OCI-LY3 (cell line): Measurements from ENCODE around the gene TLCD5.

Experiments used
- H2AFZ ChIP-seq: fragments of 200-600, 300-600 bp; shearing (Covaris generic); 2 replicates; pipeline ENCODE4 v1.6.0; 2014; ENCODE audit warnings: antibody characterized with exemption, low read depth, low read length
- H3K27ac ChIP-seq: fragments of 200-600, 300-600 bp; sonication (generic); 2 replicates; pipeline ENCODE4 v1.5.1; 2014; ENCODE audit warnings: mild to moderate bottlenecking, low read length, moderate library complexity, mixed read lengths
- H3K27me3 ChIP-seq: fragments of 200-600, 300-600 bp; sonication (generic); 2 replicates; pipeline ENCODE4 v1.6.1; 2014; ENCODE audit warnings: low read depth, low read length, mixed read lengths
- H3K36me3 ChIP-seq: fragments of 200-600, 300-600 bp; sonication (generic); replicated peaks from 2 replicates; pipeline ENCODE3; 2014; ENCODE audit warnings: low read depth, low read length, mixed read lengths
- H3K4me1 ChIP-seq: fragments of 300-600, 200-600 bp; sonication (generic); 2 replicates; pipeline ENCODE4 v1.6.1; 2014; ENCODE audit warnings: low read length, mixed read lengths
- H3K4me2 ChIP-seq: fragments of 200-600, 300-600 bp; sonication (generic); 2 replicates; pipeline ENCODE4 v1.6.1; 2014; ENCODE audit warnings: low read length, mixed read lengths
- H3K4me3 ChIP-seq: fragments of 300-600, 200-600 bp; sonication (generic); 2 replicates; pipeline ENCODE4 v1.5.1; 2014; ENCODE audit warnings: antibody characterized with exemption, mild to moderate bottlenecking, low read length, moderate library complexity
- H3K79me2 ChIP-seq: fragments of 300-600, 200-600 bp; shearing (Covaris generic); 2 replicates; pipeline ENCODE4 v1.6.1; 2014; ENCODE audit warnings: mild to moderate bottlenecking, low read length, mixed read lengths
- H3K9ac ChIP-seq: fragments of 300-600, 200-600 bp; shearing (Covaris generic); 2 replicates; pipeline ENCODE4 v1.6.0; 2014; ENCODE audit warnings: mild to moderate bottlenecking, low read length, moderate library complexity
- H3K9me3 ChIP-seq: fragments of 200-600, 300-600 bp; shearing (Covaris generic); 2 replicates; pipeline ENCODE4 v1.6.1; 2014; ENCODE audit warnings: low read length, mixed read lengths; ENCODE audit not compliant: insufficient read depth
- H4K20me1 ChIP-seq: fragments of 200-600, 300-600 bp; sonication (generic); 2 replicates; pipeline ENCODE4 v1.6.1; 2016; ENCODE audit warnings: low read length, mixed read lengths; ENCODE audit not compliant: insufficient read depth
- EZH2phosphoT487 ChIP-seq: fragments of 200-600 bp; shearing (Covaris generic); IDR thresholded peaks from 2 replicates; pipeline ENCODE4 v1.6.1; 2018; ENCODE audit warnings: antibody characterized with exemption, mixed run types, low read depth
- TF ChIP-seq, protein P1 (sequence below): fragments of 200-600, 300-600 bp; sonication (generic); IDR thresholded peaks from 2 replicates; pipeline ENCODE4 v1.5.1; 2014; ENCODE audit warnings: antibody characterized with exemption, low read length, low read depth

The TLCD5 gene

DNA sequence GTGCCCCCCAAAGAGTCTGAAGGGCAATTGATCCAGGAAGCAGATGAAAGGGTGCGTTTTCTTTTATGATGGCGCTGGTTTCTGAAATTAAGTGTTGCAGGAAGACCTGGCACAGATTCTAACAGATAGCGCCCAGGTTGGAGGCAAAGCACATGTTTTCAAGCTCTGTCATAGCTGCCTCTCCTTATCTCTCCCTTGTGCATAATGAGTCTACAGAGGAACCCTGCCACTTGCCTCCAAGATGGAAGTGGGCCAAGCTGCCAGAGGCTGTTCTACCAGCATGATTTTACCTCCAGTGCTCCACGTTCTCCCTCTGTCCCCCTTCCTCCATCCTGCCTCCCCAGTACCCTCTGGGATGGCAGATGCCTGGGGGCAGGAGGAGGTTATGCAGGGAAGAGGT is 30.0 kb upstream of the TLCD5 start:
- no peak overlapping the region for H3K9ac ChIP-seq
- peaks cover 87% of the 10 kb centered on the region for H3K27me3 ChIP-seq
- no peak overlapping the region for H2AFZ ChIP-seq
- TF ChIP-seq EZH2phosphoT487, result no peak
- TF ChIP-seq, protein P1, sequence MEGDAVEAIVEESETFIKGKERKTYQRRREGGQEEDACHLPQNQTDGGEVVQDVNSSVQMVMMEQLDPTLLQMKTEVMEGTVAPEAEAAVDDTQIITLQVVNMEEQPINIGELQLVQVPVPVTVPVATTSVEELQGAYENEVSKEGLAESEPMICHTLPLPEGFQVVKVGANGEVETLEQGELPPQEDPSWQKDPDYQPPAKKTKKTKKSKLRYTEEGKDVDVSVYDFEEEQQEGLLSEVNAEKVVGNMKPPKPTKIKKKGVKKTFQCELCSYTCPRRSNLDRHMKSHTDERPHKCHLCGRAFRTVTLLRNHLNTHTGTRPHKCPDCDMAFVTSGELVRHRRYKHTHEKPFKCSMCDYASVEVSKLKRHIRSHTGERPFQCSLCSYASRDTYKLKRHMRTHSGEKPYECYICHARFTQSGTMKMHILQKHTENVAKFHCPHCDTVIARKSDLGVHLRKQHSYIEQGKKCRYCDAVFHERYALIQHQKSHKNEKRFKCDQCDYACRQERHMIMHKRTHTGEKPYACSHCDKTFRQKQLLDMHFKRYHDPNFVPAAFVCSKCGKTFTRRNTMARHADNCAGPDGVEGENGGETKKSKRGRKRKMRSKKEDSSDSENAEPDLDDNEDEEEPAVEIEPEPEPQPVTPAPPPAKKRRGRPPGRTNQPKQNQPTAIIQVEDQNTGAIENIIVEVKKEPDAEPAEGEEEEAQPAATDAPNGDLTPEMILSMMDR, result no peak
- no peaks in the 10 kb centered on the region for H3K36me3 ChIP-seq
- no peaks in the 10 kb centered on the region for H4K20me1 ChIP-seq
- H3K4me1 ChIP-seq, result no peaks in the 10 kb centered on the region
- no peaks in the 10 kb centered on the region for H3K79me2 ChIP-seq
- no peak overlapping the region for H3K27ac ChIP-seq
- H3K9me3 ChIP-seq, result no peaks in the 10 kb centered on the region
- no peak overlapping the region for H3K4me3 ChIP-seq
- no peak overlapping the region for H3K4me2 ChIP-seq

DNA sequence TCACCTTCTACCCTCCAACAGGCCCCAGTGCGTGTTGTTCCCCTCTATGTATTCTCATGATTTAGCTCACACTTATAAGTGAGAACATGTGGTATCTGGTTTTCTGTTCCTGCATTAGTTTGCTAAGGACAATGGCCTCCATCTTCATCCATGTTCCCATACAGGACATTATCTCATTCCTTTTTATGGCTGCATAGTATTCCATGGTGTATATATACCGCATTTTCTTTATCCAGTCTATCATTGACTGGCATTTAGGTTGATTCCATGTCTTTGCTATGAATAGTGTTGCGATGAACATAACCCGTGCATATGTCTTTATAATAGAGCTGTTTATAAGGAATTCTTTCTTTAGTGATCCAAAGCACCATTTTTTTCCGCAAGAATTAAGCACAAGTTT is 28.5 kb upstream of the TLCD5 start:
- Histone ChIP-seq H3K79me2 (no peaks in the 10 kb centered on the region), H4K20me1 (no peaks in the 10 kb centered on the region), H3K36me3 (no peaks in the 10 kb centered on the region), H3K4me2 (no peak overlapping the region), H2AFZ (no peak overlapping the region), H3K27ac (no peak overlapping the region), H3K9ac (no peak overlapping the region), H3K9me3 (no peaks in the 10 kb centered on the region), H3K4me3 (no peak overlapping the region), H3K27me3 (peaks cover 83% of the 10 kb centered on the region), H3K4me1 (no peaks in the 10 kb centered on the region)
- TF ChIP-seq EZH2phosphoT487, result no peak
- TF ChIP-seq, protein P1, result no peak

DNA sequence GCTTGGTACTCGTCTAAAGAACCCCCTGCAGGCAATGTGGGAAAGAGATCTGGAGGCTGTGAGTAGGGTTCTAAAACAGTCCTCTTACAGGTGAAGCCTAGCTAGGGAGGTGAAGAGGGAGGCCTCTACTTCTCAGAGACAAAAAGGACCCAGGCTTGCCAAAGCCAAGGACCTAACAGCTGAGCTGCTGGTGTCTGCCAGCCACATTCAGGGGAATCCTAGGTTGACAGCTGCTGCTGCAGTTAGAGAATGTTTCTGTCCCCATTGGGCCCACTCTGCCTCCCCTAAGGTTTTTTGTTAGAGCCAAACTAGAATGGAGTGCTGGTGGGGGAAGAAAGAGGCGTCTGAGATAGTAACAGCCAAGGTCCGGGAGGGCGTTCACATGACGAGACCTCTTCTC is 26.6 kb upstream of the TLCD5 start:
- Histone ChIP-seq H3K4me2 (no peak overlapping the region), H2AFZ (no peak overlapping the region), H3K27me3 (peaks cover 71% of the 10 kb centered on the region), H3K36me3 (no peaks in the 10 kb centered on the region), H3K79me2 (no peaks in the 10 kb centered on the region), H4K20me1 (no peaks in the 10 kb centered on the region), H3K9me3 (no peaks in the 10 kb centered on the region), H3K27ac (no peak overlapping the region), H3K4me3 (no peak overlapping the region), H3K4me1 (no peaks in the 10 kb centered on the region), H3K9ac (no peak overlapping the region)
- TF ChIP-seq EZH2phosphoT487, result no peak
- TF ChIP-seq, protein P1, result no peak

DNA sequence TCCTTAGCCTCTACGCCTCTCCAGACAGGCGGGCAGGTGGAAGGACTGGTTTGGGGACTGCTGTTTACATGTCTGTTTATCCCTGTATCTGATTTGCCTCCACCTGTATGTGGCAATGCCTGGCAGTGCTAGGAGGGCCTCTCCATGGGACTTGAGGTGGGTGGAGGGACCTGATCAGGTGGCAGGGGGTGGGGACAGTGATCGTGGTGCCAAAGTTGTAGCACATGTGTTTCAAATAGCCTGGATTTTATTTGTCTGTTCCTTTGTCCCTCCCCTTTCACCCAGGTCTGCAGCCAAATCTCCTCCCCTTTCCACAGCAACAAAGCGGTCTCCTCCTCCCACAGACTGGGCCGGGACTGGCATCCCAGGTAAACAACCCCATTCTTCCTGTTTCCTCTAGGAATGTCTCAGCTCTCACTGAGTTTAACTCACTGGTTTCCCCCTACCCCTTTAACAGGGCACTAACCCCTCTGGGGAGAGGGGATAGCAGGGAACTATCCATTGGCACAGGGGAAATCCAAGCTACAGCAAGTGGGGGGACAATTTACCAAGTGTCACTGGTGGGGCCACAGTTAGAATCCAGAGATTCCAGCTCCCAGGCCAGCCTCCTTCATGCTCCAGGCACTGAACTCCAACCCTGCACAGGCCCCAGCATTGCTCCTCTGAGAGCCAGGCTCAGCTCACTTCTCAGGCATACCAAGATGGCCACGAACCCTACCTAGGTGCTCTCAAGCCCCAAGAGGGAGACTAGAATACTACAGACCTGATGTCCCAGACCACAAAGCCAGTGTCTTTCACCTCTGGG is 22.9 kb upstream of the TLCD5 start:
- no peak overlapping the region for H3K4me2 ChIP-seq
- H3K27me3 ChIP-seq, result peaks cover 36% of the 10 kb centered on the region
- H3K9ac ChIP-seq, result no peak overlapping the region
- H4K20me1 ChIP-seq, result no peaks in the 10 kb centered on the region
- TF ChIP-seq, protein P1, result no peak
- no peak for TF ChIP-seq EZH2phosphoT487
- no peaks in the 10 kb centered on the region for H3K36me3 ChIP-seq
- no peak overlapping the region for H2AFZ ChIP-seq
- H3K4me3 ChIP-seq, result no peak overlapping the region
- H3K4me1 ChIP-seq, result peaks cover 18% of the 10 kb centered on the region
- no peaks in the 10 kb centered on the region for H3K79me2 ChIP-seq
- H3K9me3 ChIP-seq, result no peaks in the 10 kb centered on the region
- H3K27ac ChIP-seq, result no peak overlapping the region
